Upper lobe of right lung (tissue), 1 donor: ENCODE results near the gene SLC66A1. TPM values are rescaled to one million over a fixed set of nuclear protein-coding genes. Genes with fewer than 3 reads are reported as not detected.

Experiments used
- ATAC-seq: fragments of 200-7000 bp; cut with Tn5 transposase; one replicate; pipeline ENCODE4 v1.9.1; 2020; ENCODE audit warnings: mild to moderate bottlenecking, moderate library complexity
- DNase-seq: peaks from one replicate; pipeline ENCODE4 v3.0.0-alpha.2; 2020
- H3K27ac ChIP-seq: fragments of 200-600 bp; one replicate; pipeline ENCODE4 v1.8.0; 2022
- H3K27me3 ChIP-seq: fragments of 200-600 bp; one replicate; pipeline ENCODE4 v1.8.0; 2022; ENCODE audit warnings: mild to moderate bottlenecking
- H3K36me3 ChIP-seq: fragments of 200-600 bp; one replicate; pipeline ENCODE4 v1.8.0; 2022
- H3K4me1 ChIP-seq: fragments of 200-600 bp; one replicate; pipeline ENCODE4 v1.8.0; 2022
- H3K4me3 ChIP-seq: fragments of 200-600 bp; one replicate; pipeline ENCODE4 v1.8.0; 2022; ENCODE audit warnings: mild to moderate bottlenecking
- H3K9me3 ChIP-seq: fragments of 200-600 bp; one replicate; pipeline ENCODE4 v1.8.0; 2022
- intact Hi-C: fragments of 100-400 bp; cut with DNase I; formaldehyde crosslinking; loops from one replicate; pipeline ENCODE4 v1.11.0; 2022
- total RNA-seq: library from RNA; stranded (reverse); fragmentation: NEBNext Ultra II Directional; extraction: Animal tissue kit (Norgen Biotek cat#: 25700); gene quantifications from one replicate; pipeline ENCODE4 v1.2.1, GENCODE V29; 2021
- TF ChIP-seq, protein P1 (sequence below): fragments of 200-600 bp; IDR thresholded peaks from one replicate; pipeline ENCODE4 v1.8.0; 2022; ENCODE audit warnings: antibody characterized with exemption
- donor health status: DM: no; HTN: yes; CAD: no; lungs with severe emphysema.

The SLC66A1 gene
- total RNA-seq, 1 donor from 2014 or later, result 20.9 TPM

DNA sequence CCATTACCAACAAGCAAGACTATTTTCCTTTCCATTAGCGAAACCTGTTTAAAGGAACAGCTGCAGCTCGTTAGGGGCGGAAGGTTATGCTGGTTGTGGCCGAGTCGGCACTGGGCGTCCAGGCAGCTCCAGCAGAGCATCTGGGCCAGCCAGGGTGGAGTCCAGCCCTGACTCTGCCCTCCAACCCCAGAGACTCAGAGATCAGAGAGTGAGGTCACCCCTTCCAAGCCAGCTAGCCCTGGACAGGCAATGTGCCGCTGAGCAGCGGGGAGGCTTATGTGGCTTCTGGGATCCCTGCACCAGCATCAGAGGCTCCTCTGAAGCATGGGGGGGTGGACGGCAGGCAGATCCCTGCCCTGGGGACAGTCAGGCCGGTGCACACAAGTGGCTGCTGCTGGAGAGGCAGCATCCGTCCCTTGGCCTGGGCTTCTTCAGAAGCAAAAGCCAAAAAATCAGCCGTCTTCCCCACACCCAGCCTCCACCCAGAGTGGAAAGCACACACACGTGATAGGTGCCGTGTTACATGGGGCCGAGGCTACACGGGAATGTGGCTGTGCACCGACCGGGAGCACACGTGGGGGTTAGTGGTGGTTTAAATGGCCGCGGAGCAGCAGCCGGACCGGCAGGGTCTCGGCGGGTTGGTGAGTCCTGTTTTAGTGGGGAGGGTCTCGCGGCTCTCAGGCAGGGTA lies 30.1 kb downstream of the SLC66A1 start:
- intact Hi-C loops, result no loop called here
- Histone ChIP-seq H3K27me3 (no peaks in the 10 kb centered on the region), H3K27ac (no peak overlapping the region), H3K9me3 (no peaks in the 10 kb centered on the region), H3K36me3 (peaks cover 73% of the 10 kb centered on the region), H3K4me3 (no peak overlapping the region), H3K4me1 (no peaks in the 10 kb centered on the region)
- ATAC-seq, result no peak
- DNase-seq, result no peak
- TF ChIP-seq, protein P1, sequence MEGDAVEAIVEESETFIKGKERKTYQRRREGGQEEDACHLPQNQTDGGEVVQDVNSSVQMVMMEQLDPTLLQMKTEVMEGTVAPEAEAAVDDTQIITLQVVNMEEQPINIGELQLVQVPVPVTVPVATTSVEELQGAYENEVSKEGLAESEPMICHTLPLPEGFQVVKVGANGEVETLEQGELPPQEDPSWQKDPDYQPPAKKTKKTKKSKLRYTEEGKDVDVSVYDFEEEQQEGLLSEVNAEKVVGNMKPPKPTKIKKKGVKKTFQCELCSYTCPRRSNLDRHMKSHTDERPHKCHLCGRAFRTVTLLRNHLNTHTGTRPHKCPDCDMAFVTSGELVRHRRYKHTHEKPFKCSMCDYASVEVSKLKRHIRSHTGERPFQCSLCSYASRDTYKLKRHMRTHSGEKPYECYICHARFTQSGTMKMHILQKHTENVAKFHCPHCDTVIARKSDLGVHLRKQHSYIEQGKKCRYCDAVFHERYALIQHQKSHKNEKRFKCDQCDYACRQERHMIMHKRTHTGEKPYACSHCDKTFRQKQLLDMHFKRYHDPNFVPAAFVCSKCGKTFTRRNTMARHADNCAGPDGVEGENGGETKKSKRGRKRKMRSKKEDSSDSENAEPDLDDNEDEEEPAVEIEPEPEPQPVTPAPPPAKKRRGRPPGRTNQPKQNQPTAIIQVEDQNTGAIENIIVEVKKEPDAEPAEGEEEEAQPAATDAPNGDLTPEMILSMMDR, result no peak

DNA sequence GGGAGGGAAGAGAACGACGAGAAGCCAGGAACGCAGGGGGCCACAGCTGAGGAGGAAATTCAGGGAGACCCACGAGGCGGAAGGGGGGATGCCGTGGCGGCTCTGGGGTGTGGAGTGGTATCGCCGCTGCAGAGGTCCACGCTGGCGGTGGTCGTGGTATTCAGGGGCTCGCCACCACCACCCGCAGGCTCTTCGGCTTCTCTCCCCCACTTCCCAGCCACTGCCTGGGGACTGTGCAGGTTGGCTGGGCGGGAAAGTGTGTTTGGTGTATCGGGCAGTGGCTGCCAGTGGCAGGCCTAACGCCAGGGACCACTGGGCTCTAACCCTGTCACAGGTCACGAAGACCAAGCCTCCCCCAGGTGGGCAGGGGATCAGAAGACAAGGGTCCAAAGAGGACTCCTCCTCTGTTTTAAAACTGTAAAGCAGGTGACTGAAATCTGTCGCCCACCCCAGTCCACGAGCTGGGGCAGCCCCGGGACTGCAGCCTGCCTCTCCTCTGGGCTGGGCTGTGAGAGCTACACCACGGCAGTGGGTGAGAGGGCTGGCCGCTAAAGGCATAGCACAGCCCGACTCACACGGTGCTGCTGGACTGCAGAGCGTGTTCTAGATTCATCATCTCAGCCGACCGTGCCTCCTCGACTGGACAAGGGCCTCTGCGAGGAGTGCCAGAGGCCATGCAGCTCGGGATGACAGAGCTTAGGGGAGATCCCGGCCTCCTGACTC lies 30.9 kb downstream of the SLC66A1 start:
- no peak overlapping the region for H3K4me3 ChIP-seq
- intact Hi-C loops, result no loop called here
- no peaks in the 10 kb centered on the region for H3K9me3 ChIP-seq
- H3K27me3 ChIP-seq, result no peaks in the 10 kb centered on the region
- no peaks in the 10 kb centered on the region for H3K4me1 ChIP-seq
- ATAC-seq (no peak), DNase-seq (no peak)
- H3K36me3 ChIP-seq, result peaks cover 70% of the 10 kb centered on the region
- H3K27ac ChIP-seq, result no peak overlapping the region
- TF ChIP-seq, protein P1, result no peak

DNA sequence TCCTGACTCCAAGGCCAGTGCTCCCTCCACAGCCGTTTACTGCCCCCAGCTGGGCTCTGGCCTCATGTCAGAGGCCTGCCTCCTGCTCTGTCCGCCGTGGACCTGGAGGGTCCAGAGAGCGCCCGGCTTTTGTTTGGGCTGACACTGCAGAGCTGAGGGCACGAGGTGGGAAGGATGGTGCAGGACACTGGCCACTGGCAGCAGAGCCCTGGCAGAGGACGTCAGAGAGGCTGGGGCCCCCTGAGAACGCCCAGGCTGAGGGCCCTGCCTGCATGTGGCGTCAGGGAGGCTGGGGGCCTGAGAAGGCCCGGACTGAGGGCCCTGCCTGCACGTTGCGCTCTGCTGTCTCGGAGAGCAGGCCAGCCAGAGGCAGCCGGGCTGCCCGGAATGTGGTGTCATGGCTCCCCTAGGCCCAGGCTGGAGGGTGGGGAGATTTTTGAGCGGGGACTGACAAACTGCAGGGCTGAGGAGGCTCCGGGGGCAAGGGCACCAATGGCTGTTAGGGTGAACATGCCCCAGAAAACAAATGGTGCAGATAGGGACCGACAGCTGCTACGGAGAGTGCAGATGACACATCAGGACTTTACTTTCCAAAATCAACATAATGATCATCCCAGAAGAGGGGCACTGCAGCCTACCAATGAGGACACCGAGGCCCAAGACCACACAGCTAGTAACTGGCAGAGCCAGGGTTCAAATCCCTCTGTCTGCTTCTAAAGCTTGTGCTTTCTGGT lies 31.7 kb downstream of the SLC66A1 start:
- H3K27ac ChIP-seq, result no peak overlapping the region

DNA sequence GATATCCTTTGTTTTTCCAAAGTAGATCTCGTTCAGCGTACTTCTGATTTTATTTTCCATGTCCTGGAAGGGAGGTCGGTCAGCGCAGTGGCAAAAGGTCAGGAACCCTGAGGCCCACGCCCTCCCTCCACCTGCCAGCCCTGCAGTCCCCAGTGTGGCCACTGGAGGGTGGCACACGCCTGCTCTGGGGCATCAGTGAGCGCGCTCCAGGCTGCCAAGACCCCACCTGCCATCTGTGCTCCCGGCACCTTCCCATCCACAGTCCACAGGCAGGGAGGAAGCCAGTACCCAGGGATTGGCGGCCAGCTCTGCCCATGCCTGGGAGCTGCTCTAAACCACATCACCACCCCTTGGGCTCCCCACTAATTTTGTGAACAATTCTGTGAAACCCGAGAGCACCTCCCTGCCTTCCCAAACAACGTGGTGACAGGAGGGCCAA lies 32.3 kb downstream of the SLC66A1 start:
- peak overlapping the region; percentile 11 for H3K27ac ChIP-seq
- peaks cover 61% of the 10 kb centered on the region for H3K36me3 ChIP-seq
- intact Hi-C loops, result no loop called here
- no peak overlapping the region for H3K4me3 ChIP-seq
- ATAC-seq (peak; percentile 77), DNase-seq (peak; percentile 80)
- H3K9me3 ChIP-seq, result no peaks in the 10 kb centered on the region
- H3K4me1 ChIP-seq, result no peaks in the 10 kb centered on the region
- H3K27me3 ChIP-seq, result no peaks in the 10 kb centered on the region
- TF ChIP-seq, protein P1, result peak; percentile 86

More for the DNA sequence above, 31.7 kb downstream of the SLC66A1 start:
- ATAC-seq (no peak), DNase-seq (no peak)
- Histone ChIP-seq H3K27me3 (no peaks in the 10 kb centered on the region), H3K9me3 (no peaks in the 10 kb centered on the region), H3K4me3 (no peak overlapping the region), H3K4me1 (no peaks in the 10 kb centered on the region), H3K36me3 (peaks cover 63% of the 10 kb centered on the region)
- intact Hi-C loops, result no loop called here
- TF ChIP-seq, protein P1, result no peak

DNA sequence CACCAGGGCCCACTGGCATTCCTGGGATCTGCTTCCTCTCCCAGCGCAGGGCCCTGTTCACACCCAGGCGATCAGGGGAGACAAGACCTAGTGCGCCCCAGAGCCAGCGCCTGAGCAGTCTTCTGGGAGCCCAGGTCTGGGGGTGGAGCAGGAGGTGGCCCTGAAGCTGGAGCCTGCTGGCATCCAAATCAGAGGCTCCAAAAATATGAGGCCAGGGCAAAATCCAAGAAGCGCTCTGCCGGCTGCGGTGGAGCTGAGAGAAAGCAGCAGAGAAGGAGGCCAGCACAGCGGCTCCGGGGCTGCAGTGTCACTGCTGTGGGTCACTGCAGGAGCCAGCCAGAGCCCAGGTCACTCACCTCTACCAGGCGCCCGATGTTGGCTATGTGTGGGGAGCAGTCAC lies 32.7 kb downstream of the SLC66A1 start:
- intact Hi-C loops, result no loop called here
- H3K36me3 ChIP-seq, result peaks cover 60% of the 10 kb centered on the region
- H3K4me3 ChIP-seq, result no peak overlapping the region
- peak overlapping the region; percentile 11 for H3K27ac ChIP-seq
- H3K9me3 ChIP-seq, result no peaks in the 10 kb centered on the region
- DNase-seq, result no peak
- TF ChIP-seq, protein P1, result no peak
- no peaks in the 10 kb centered on the region for H3K4me1 ChIP-seq
- no peak for ATAC-seq
- no peaks in the 10 kb centered on the region for H3K27me3 ChIP-seq
